ENCODE data around the gene PTPRG. TPM values are rescaled to one million over a fixed set of nuclear protein-coding genes. Genes with fewer than 3 reads are reported as not detected.

Gene PTPRG
- total RNA-seq, 4 donors from 2014 or later = 21.1 to 54.2 (median 30.6) TPM

GRCh38 chr3:62149962-62150361 lies 588.6 kb downstream of the PTPRG start:
- DNase-seq (peak; percentile 36 to 50), ATAC-seq (peak; percentile 81 to 92)
- H3K9me3 ChIP-seq = no peaks in the 10 kb centered on the region
- TF ChIP-seq POLR2A (IDR thresholded peaks at IDR 0.05) (peak; percentile 64 to 78), CTCF (IDR thresholded peaks at IDR 0.05 in 4 of 5, conservative IDR thresholded peaks at IDR 0.05 in 1 of 5) (no peak)
- H3K36me3 ChIP-seq = peaks cover 0 to 8% of the 10 kb centered on the region in 2 donors
- H3K4me1 ChIP-seq = peaks cover 13 to 22% of the 10 kb centered on the region in 2 donors
- H3K27me3 ChIP-seq = no peaks in the 10 kb centered on the region
- in situ Hi-C loops (cut with MboI; ENCODE audit: low sequenced_read_pairs in 4 of 4) = no loop called here
- H3K27ac ChIP-seq = peak overlapping the region; percentile 60 to 84 (median 80)
- H3K4me3 ChIP-seq = peak overlapping the region; percentile 26 to 57 (median 33)
- intact Hi-C loops (cut with DNase I; ENCODE audit: low total_unique reads) = no loop called here

GRCh38 chr3:62151591-62151990 lies 590.2 kb downstream of the PTPRG start:
- TF ChIP-seq POLR2A (IDR thresholded peaks at IDR 0.05) = no peak
- no peak for TF ChIP-seq CTCF (IDR thresholded peaks at IDR 0.05 in 4 of 5, conservative IDR thresholded peaks at IDR 0.05 in 1 of 5)
- peaks cover 17 to 30% of the 10 kb centered on the region in 2 donors for H3K4me1 ChIP-seq
- no peak overlapping the region for H3K4me3 ChIP-seq
- H3K27ac ChIP-seq = no peak overlapping the region
- in situ Hi-C loops (cut with MboI; ENCODE audit: low sequenced_read_pairs in 4 of 4) (no loop called here), intact Hi-C loops (cut with DNase I; ENCODE audit: low total_unique reads) (no loop called here)
- DNase-seq = no peak
- H3K9me3 ChIP-seq = no peaks in the 10 kb centered on the region
- no peak for ATAC-seq
- no peaks in the 10 kb centered on the region for H3K27me3 ChIP-seq
- peaks cover 0 to 8% of the 10 kb centered on the region in 2 donors for H3K36me3 ChIP-seq

- in situ Hi-C loops (cut with MboI; ENCODE audit: low sequenced_read_pairs in 4 of 4) (no loop called here), intact Hi-C loops (cut with DNase I; ENCODE audit: low total_unique reads) (no loop called here)
- Histone ChIP-seq H3K27me3 (no peaks in the 10 kb centered on the region), H3K27ac (peak overlapping the region in 3 of 4 donors; percentile 50 to 69 (median 65)), H3K4me1 (peaks cover 20 to 40% of the 10 kb centered on the region in 2 donors), H3K4me3 (no peak overlapping the region), H3K36me3 (no peaks in the 10 kb centered on the region), H3K9me3 (no peaks in the 10 kb centered on the region)
- ATAC-seq (no peak), DNase-seq (no peak)
- TF ChIP-seq POLR2A (IDR thresholded peaks at IDR 0.05) (no peak), CTCF (IDR thresholded peaks at IDR 0.05 in 4 of 5, conservative IDR thresholded peaks at IDR 0.05 in 1 of 5) (no peak)
Observed at GRCh38 chr3:62153231-62153630, 591.9 kb downstream of the PTPRG start.

- TF ChIP-seq POLR2A (IDR thresholded peaks at IDR 0.05) (no peak), CTCF (IDR thresholded peaks at IDR 0.05 in 4 of 5, conservative IDR thresholded peaks at IDR 0.05 in 1 of 5) (no peak)
- H3K27me3 ChIP-seq = no peaks in the 10 kb centered on the region
- intact Hi-C loops (cut with DNase I; ENCODE audit: low total_unique reads) (no loop called here), in situ Hi-C loops (cut with MboI; ENCODE audit: low sequenced_read_pairs in 4 of 4) (no loop called here)
- ATAC-seq (no peak), DNase-seq (no peak)
- no peaks in the 10 kb centered on the region for H3K9me3 ChIP-seq
- H3K27ac ChIP-seq = peak overlapping the region; percentile 50 to 69 (median 64)
- no peaks in the 10 kb centered on the region for H3K36me3 ChIP-seq
- no peak overlapping the region for H3K4me3 ChIP-seq
- H3K4me1 ChIP-seq = peaks cover 34 to 50% of the 10 kb centered on the region in 2 donors
Observed at GRCh38 chr3:62154457-62155148, 593.2 kb downstream of the PTPRG start.
